Measurements from ENCODE around the gene ARRDC2. TPM values are rescaled to one million over a fixed set of nuclear protein-coding genes. Genes with fewer than 3 reads are reported as not detected.

The ARRDC2 gene
- total RNA-seq, 2 experiments from 2014 or later, result 24.7 to 26.5 TPM

Other genes with a start within 250 kb of the ARRDC2 start
- gene B3GNT3, start 213.0 kb upstream of the ARRDC2 start, total RNA-seq, result not detected
- gene INSL3, start 186.7 kb upstream of the ARRDC2 start, total RNA-seq, result 1 to 10 TPM; 1.9 to 2.1 TPM
- gene JAK3, start 160.2 kb upstream of the ARRDC2 start, total RNA-seq, result 100 to 1,000 TPM; 123 to 125 TPM
- 1,000 to 10,000 TPM; 3,083 to 3,091 TPM for gene RPL18A, start 148.3 kb upstream of the ARRDC2 start, total RNA-seq
- gene SLC5A5, start 136.2 kb upstream of the ARRDC2 start, total RNA-seq, result 1 to 10 TPM; 1.0 to 1.4 TPM
- 100 to 1,000 TPM; 182 to 184 TPM for gene CCDC124, start 75.2 kb upstream of the ARRDC2 start, total RNA-seq
- under 1 TPM in 1 of 2 experiments, not detected in 1; 0.15 TPM for gene KCNN1, start 41.1 kb upstream of the ARRDC2 start, total RNA-seq
- 10 to 100 TPM; 18.7 to 22.0 TPM for gene IL12RB1, start 78.8 kb downstream of the ARRDC2 start, total RNA-seq
- gene MAST3, start 89.6 kb downstream of the ARRDC2 start, total RNA-seq, result 10 to 100 TPM; 15.5 to 16.2 TPM
- gene PIK3R2, start 145.0 kb downstream of the ARRDC2 start, total RNA-seq, result 10 to 100 TPM; 18.6 to 19.5 TPM
- gene IFI30, start 165.6 kb downstream of the ARRDC2 start, total RNA-seq, result 10 to 100 TPM; 22.5 to 24.6 TPM
- 10 to 100 TPM; 20.4 to 21.6 TPM for gene MPV17L2, start 185.0 kb downstream of the ARRDC2 start, total RNA-seq
- gene RAB3A, start 195.9 kb downstream of the ARRDC2 start, total RNA-seq, result 1 to 10 TPM; 6.3 to 6.5 TPM
- gene PDE4C, start 218.3 kb downstream of the ARRDC2 start, total RNA-seq, result not detected

Data from activated CD8-positive, alpha-beta memory T cell treated with anti-CD3 and anti-CD28 coated beads for 36 hours (primary cell).